K562 (cell line): Measurements from ENCODE around the gene CHD5. TPM values are rescaled to one million over a fixed set of nuclear protein-coding genes. Genes with fewer than 3 reads are reported as not detected.
A peak's percentile ranks its signal among the peaks of the same experiment; 100 is the strongest.

Experiments
- ARNT ChIP-seq, 2 experiments: fragments of 450-650 bp; IDR thresholded peaks; 2 replicates each; pipeline ENCODE4 v1.6.1; 2016; ENCODE audit warnings: mild to moderate bottlenecking in 1 of 2
- BRD9 ChIP-seq: fragments of 450-650 bp; IDR thresholded peaks from 2 replicates; pipeline ENCODE4 v1.6.1; 2018; ENCODE audit warnings: low read depth; ENCODE audit not compliant: partially characterized antibody
- CBFA2T2 ChIP-seq: fragments of 450-650 bp; conservative IDR thresholded peaks from 2 replicates; pipeline ENCODE4 v1.6.1; 2017; ENCODE audit warnings: mild to moderate bottlenecking
- CSDE1 ChIP-seq, 2 experiments: fragments of 450-650 bp; IDR thresholded peaks; 2 replicates each; pipeline ENCODE4 v1.6.1; 2016; ENCODE audit warnings: mild to moderate bottlenecking in 1 of 2
- HOXB6 ChIP-seq: fragments of 250-450 bp; sonication (Bioruptor Pico); IDR thresholded peaks from 2 replicates; pipeline ENCODE4 v1.5.1; 2022; ENCODE audit warnings: mild to moderate bottlenecking, borderline replicate concordance
- NBN ChIP-seq: fragments of 450-650 bp; IDR thresholded peaks from 2 replicates; pipeline ENCODE4 v1.6.1; 2016; ENCODE audit warnings: low read depth, mild to moderate bottlenecking
- PHB ChIP-seq: fragments of 250-450 bp; sonication (Bioruptor Pico); IDR thresholded peaks from 2 replicates; pipeline ENCODE4 v1.5.0; 2021
- PRMT5 ChIP-seq: sonication (generic); formaldehyde crosslinking; IDR thresholded peaks from 2 replicates; pipeline ENCODE4 v1.5.0; 2020; ENCODE audit warnings: missing genetic modification reagents
- TBP ChIP-seq: optimal IDR thresholded peaks from 2 replicates; pipeline ENCODE3; 2011; ENCODE audit warnings: low read depth, low read length, improper control_type of control experiment
- THRAP3 ChIP-seq: fragments of 450-650 bp; IDR thresholded peaks from 2 replicates; pipeline ENCODE4 v1.6.1; 2016; ENCODE audit warnings: mild to moderate bottlenecking, inconsistent platforms, borderline replicate concordance
- ZNF444 ChIP-seq: fragments of 250-450 bp; sonication (Bioruptor Pico); IDR thresholded peaks from 2 replicates; pipeline ENCODE4 v1.4.0; 2020; ENCODE audit warnings: mild to moderate bottlenecking, moderate library complexity
- ZNF644 ChIP-seq: fragments of 200-800 bp; sonication (Bioruptor generic); IDR thresholded peaks from 2 replicates; pipeline ENCODE4 v1.6.1; 2016; ENCODE audit warnings: low read depth, missing genetic modification characterization, missing compliant biosample characterization
- ZNF717 ChIP-seq: fragments of 250-450 bp; sonication (Bioruptor Pico); IDR thresholded peaks from 2 replicates; pipeline ENCODE4 v1.5.0; 2021
- polyA plus RNA-seq, 8 experiments: library from polyadenylated mRNA; depleted of rRNA in 4 of 8; stranded (reverse) in 5 of 8; unstranded in 3 of 8; fragments of >200 nt; fragmentation: Nextera tagmentation in 2 of 8; fragmentation: Illumina TruSeq in 1 of 8; extraction: Ambion mirVana in 2 of 8; extraction: Trizol in 1 of 8; gene quantifications; 2 replicates each; pipeline versions ENCODE4 v1.2.1 to v1.2.3, GENCODE V29; 2011 to 2014; ENCODE audit warnings: inconsistent platforms in 1 of 8, missing spikeins in 1 of 8
- total RNA-seq, 7 experiments: library from RNA; depleted of rRNA in 6 of 7; stranded (reverse); fragments of >200 nt in 6 of 7; fragmentation: Illumina TruSeq in 2 of 7; extraction: Trizol in 2 of 7; gene quantifications; 2 replicates each; pipeline versions ENCODE4 v1.2.1 to v1.2.3, GENCODE V29; 2011 to 2021; ENCODE audit warnings: low replicate concordance in 1 of 7
- TF ChIP-seq, protein P1 (sequence below), 2 experiments: fragments of 450-650 bp in 1 of 2; sonication (generic) in 1 of 2; formaldehyde crosslinking; conservative IDR thresholded peaks; 2 replicates each; pipeline versions ENCODE4 v1.4.0 to v1.8.1; 2020 to 2022; ENCODE audit warnings: mild to moderate bottlenecking in 1 of 2, missing genetic modification reagents in 1 of 2
- TF ChIP-seq, protein P2 (sequence below), 2 experiments: fragments of 450-650 bp; IDR thresholded peaks; 2 replicates each; pipeline ENCODE4 v1.6.1; 2016; ENCODE audit warnings: mild to moderate bottlenecking in 2 of 2, borderline replicate concordance in 1 of 2, low read depth in 1 of 2, moderate library complexity in 1 of 2
- TF ChIP-seq, protein P3 (sequence below): fragments of 250-450 bp; sonication (Bioruptor Pico); IDR thresholded peaks from 2 replicates; pipeline ENCODE4 v1.8.0; 2021; ENCODE audit warnings: moderate library complexity, mild to moderate bottlenecking, inconsistent platforms
- TF ChIP-seq, protein P4 (sequence below): fragments of 250-450 bp; sonication (Bioruptor Pico); IDR thresholded peaks from 2 replicates; pipeline ENCODE4 v1.5.0; 2021

CHD5 gene
- total and polyA plus RNA-seq, 9 of the 15 experiments (the other 6 are each of a cell fraction or from before 2014, with no cell fraction given), result 0.03 to 0.52 (median 0.11) TPM; not detected in 2

DNA sequence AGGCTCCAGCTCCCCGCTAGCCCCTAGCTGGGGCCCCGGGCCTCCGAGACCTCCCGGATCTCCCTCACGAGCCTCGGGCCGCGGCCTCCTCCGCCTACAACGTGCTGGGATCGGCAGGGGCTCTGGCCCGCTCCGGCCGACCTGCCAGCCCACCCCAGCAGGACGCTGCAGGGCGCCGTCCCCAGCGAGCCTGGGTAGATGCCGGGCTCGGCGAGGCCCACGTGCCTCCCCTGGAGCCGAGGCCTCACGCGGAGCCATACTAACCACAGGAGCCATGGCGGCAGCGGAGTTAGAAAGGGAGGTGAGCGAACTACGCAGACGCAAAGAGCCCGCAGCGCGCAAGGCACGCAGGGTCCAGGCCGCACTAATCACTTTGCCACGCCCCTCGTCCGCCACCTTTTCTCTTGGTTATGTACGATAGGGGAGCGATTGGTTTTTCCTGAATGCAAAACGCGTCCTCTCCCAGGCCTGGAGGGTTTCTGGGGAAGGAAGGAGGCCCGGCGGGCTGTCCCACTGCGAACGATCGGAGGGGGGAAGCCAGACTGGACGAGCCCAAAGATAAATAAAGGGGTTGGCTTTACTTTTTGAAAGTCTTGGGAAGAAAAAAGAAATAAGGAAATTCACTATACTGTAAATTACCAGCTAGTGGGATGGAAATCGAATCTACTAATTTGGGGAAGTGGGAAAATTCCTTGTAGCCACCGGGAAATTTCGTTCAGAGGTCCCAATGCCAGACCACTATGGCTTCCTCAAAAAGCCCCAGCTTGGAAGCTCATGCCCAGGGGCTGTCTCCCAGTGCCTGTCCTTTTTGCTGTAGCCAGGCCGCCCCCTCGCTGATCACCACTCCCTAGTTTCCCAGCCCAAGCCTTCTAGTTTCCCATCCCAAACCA lies 19.4 kb upstream of the CHD5 start, which contains the start of gene RPL22 (continued):
- TF ChIP-seq, protein P1, sequence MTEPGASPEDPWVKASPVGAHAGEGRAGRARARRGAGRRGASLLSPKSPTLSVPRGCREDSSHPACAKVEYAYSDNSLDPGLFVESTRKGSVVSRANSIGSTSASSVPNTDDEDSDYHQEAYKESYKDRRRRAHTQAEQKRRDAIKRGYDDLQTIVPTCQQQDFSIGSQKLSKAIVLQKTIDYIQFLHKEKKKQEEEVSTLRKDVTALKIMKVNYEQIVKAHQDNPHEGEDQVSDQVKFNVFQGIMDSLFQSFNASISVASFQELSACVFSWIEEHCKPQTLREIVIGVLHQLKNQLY (CRISPR knock-in tag; conservative IDR thresholded peaks at IDR 0.05), result no peak
- TF ChIP-seq ZNF717 (no peak), HOXB6 (CRISPR knock-in tag) (no peak), NBN (peak; percentile 12; the same call in 1 of the 2 replicates), THRAP3 (no peak), PHB (no peak), CBFA2T2 (no peak), BRD9 (peak; percentile 59), ARNT (IDR thresholded peaks at IDR 0.05) (no peak), ZNF444 (no peak), ZNF644 (tag) (no peak; the same call in 1 of the 2 replicates), CSDE1 (IDR thresholded peaks at IDR 0.05) (no peak), TBP (peak; percentile 97), PRMT5 (peak; percentile 89)
- TF ChIP-seq, protein P2, sequence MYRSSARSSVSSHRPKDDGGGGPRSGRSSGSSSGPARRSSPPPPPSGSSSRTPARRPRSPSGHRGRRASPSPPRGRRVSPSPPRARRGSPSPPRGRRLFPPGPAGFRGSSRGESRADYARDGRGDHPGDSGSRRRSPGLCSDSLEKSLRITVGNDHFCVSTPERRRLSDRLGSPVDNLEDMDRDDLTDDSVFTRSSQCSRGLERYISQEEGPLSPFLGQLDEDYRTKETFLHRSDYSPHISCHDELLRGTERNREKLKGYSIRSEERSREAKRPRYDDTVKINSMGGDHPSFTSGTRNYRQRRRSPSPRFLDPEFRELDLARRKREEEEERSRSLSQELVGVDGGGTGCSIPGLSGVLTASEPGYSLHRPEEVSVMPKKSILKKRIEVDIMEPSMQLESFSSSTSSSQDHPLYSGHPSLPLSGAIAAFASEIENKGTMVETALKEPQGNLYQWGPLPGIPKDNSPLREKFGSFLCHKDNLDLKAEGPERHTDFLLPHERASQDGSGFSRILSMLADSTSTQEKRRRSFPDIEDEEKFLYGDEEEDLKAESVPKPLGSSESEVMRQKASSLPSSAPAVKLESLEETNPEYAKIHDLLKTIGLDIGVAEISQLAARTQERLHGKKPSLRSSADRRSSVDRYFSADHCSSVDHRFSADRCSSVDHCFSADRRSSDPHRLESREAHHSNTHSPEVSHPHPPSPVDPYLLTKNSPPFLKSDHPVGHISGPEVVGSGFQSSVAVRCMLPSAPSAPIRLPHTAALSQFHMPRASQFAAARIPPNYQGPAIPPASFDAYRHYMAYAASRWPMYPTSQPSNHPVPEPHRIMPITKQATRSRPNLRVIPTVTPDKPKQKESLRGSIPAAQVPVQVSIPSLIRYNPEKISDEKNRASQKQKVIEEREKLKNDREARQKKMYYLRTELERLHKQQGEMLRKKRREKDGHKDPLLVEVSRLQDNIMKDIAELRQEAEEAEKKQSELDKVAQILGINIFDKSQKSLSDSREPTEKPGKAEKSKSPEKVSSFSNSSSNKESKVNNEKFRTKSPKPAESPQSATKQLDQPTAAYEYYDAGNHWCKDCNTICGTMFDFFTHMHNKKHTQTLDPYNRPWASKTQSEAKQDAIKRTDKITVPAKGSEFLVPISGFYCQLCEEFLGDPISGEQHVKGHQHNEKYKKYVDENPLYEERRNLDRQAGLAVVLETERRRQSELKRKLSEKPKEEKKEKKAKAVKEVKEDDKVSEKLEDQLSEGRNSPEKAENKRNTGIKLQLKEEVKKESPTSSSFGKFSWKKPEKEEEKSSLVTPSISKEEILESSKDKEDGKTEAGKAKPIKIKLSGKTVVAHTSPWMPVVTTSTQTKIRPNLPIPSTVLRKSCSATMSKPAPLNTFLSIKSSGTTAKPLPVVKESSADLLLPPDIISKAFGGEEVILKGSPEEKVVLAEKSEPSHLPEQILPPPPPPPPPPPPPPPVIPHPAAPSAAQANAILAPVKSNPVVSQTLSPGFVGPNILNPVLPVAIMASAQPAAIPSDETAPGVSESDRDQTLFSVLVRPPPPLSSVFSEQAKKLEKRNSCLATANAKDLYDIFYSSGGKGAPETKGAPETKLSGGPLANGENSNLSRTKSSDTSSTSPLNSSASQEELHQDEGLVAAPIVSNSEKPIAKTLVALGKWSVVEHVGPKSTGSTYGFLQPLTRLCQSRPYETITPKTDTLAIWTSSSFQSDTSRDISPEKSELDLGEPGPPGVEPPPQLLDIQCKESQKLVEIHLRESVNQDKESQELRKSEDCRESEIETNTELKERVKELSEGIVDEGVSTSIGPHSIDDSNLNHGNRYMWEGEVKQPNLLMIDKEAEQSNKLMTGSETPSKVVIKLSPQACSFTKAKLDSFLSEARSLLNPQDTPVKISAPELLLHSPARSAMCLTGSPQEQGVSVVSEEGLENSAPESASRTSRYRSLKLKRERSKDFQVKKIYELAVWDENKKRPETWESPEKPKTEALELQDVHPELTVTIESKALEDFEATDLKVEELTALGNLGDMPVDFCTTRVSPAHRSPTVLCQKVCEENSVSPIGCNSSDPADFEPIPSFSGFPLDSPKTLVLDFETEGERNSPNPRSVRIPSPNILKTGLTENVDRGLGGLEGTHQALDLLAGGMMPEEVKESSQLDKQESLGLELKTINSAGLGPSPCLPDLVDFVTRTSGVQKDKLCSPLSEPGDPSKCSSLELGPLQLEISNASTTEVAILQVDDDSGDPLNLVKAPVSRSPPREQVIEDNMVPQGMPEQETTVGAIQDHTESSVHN (IDR thresholded peaks at IDR 0.05; ENCODE audit: borderline replicate concordance in 1 of 2, low read depth in 1 of 2), result no peak
- TF ChIP-seq, protein P3, sequence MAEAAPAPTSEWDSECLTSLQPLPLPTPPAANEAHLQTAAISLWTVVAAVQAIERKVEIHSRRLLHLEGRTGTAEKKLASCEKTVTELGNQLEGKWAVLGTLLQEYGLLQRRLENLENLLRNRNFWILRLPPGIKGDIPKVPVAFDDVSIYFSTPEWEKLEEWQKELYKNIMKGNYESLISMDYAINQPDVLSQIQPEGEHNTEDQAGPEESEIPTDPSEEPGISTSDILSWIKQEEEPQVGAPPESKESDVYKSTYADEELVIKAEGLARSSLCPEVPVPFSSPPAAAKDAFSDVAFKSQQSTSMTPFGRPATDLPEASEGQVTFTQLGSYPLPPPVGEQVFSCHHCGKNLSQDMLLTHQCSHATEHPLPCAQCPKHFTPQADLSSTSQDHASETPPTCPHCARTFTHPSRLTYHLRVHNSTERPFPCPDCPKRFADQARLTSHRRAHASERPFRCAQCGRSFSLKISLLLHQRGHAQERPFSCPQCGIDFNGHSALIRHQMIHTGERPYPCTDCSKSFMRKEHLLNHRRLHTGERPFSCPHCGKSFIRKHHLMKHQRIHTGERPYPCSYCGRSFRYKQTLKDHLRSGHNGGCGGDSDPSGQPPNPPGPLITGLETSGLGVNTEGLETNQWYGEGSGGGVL, result no peak
- TF ChIP-seq, protein P4, sequence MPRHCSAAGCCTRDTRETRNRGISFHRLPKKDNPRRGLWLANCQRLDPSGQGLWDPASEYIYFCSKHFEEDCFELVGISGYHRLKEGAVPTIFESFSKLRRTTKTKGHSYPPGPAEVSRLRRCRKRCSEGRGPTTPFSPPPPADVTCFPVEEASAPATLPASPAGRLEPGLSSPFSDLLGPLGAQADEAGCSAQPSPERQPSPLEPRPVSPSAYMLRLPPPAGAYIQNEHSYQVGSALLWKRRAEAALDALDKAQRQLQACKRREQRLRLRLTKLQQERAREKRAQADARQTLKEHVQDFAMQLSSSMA (CRISPR knock-in tag), result peak; percentile 46; the same call in 1 of the 2 replicates
